Calu3 (cell line): ENCODE measurements around the gene CDK5RAP3. TPM values are rescaled to one million over a fixed set of nuclear protein-coding genes. Genes with fewer than 3 reads are reported as not detected.

Experiments
- BruUV-seq: library from RNA; stranded (reverse); fragments of 400-500 nt; replicated peaks from 2 replicates; lab custom pipeline; 2021; lab: Mats Ljungman, UMichigan
- CTCF ChIA-PET: fragments of 300-600 bp; sonication (Branson Sonifier 250); formaldehyde crosslinking; loops from one replicate; lab custom pipeline; 2022; ENCODE audit warnings: antibody characterized with exemption; lab: Charles Lee
- DNase-seq: peaks from one replicate; pipeline ENCODE4 v3.0.0; 2022
- H3K27ac Mint-ChIP-seq: one replicate; pipeline ENCODE4 v1.8.0; 2022; ENCODE audit warnings: mixed read lengths; ENCODE audit not compliant: unreplicated experiment
- H3K27me3 Mint-ChIP-seq: one replicate; pipeline ENCODE4 v1.8.0; 2022; ENCODE audit warnings: mixed read lengths; ENCODE audit not compliant: unreplicated experiment
- H3K36me3 Mint-ChIP-seq: one replicate; pipeline ENCODE4 v1.8.0; 2022; ENCODE audit warnings: mild to moderate bottlenecking, moderate library complexity, mixed read lengths; ENCODE audit not compliant: insufficient read depth, unreplicated experiment
- H3K4me1 Mint-ChIP-seq: one replicate; pipeline ENCODE4 v1.8.0; 2022; ENCODE audit warnings: mild to moderate bottlenecking, low read depth, mixed read lengths; ENCODE audit not compliant: unreplicated experiment
- H3K4me3 Mint-ChIP-seq: one replicate; pipeline ENCODE4 v1.8.0; 2022; ENCODE audit warnings: mild to moderate bottlenecking, low read depth, moderate library complexity, mixed read lengths; ENCODE audit not compliant: unreplicated experiment
- H3K9me3 Mint-ChIP-seq: one replicate; pipeline ENCODE4 v1.8.0; 2022; ENCODE audit warnings: low read depth, mixed read lengths; ENCODE audit not compliant: unreplicated experiment
- CTCF ChIP-seq: fragments of 200-600 bp; IDR thresholded peaks from one replicate; pipeline ENCODE4 v1.8.0; 2022; ENCODE audit warnings: antibody characterized with exemption; ENCODE audit not compliant: unreplicated experiment
- intact Hi-C: fragments of 100-400 bp; cut with micrococcal nuclease; formaldehyde crosslinking; loops from one replicate; pipeline ENCODE4 v1.10.0; 2022; ENCODE audit not compliant: unreplicated experiment
- total RNA-seq: library from RNA; stranded (reverse); gene quantifications from 2 replicates; pipeline ENCODE4 v1.2.3, GENCODE V29; 2022

The CDK5RAP3 gene
- total RNA-seq, 1 experiment from 2014 or later, result 431 TPM

GRCh38 chr17:47990962-47991731 is 20.2 kb downstream of the CDK5RAP3 start:
- H3K4me1 Mint-ChIP-seq, result peaks cover 12% of the 10 kb centered on the region
- intact Hi-C loops, result no loop called here
- BruUV-seq, result no TSS peak
- H3K9me3 Mint-ChIP-seq, result no peaks in the 10 kb centered on the region
- no peak for TF ChIP-seq CTCF
- no peak overlapping the region for H3K27ac Mint-ChIP-seq
- H3K4me3 Mint-ChIP-seq, result no peak overlapping the region
- CTCF ChIA-PET, result no interaction called here
- peaks cover 13% of the 10 kb centered on the region for H3K36me3 Mint-ChIP-seq
- H3K27me3 Mint-ChIP-seq, result no peaks in the 10 kb centered on the region
- DNase-seq, result no peak

GRCh38 chr17:47992216-47992615 is 21.3 kb downstream of the CDK5RAP3 start:
- no peaks in the 10 kb centered on the region for H3K9me3 Mint-ChIP-seq
- intact Hi-C loops, result no loop called here
- CTCF ChIA-PET, result no interaction called here
- no TSS peak for BruUV-seq
- H3K4me3 Mint-ChIP-seq, result no peak overlapping the region
- TF ChIP-seq CTCF, result no peak
- H3K27me3 Mint-ChIP-seq, result no peaks in the 10 kb centered on the region
- DNase-seq, result no peak
- H3K27ac Mint-ChIP-seq, result no peak overlapping the region
- H3K36me3 Mint-ChIP-seq, result peaks cover 2% of the 10 kb centered on the region
- peaks cover 12% of the 10 kb centered on the region for H3K4me1 Mint-ChIP-seq

- TF ChIP-seq CTCF, result no peak
- H3K9me3 Mint-ChIP-seq, result no peaks in the 10 kb centered on the region
- no TSS peak for BruUV-seq
- H3K27me3 Mint-ChIP-seq, result no peaks in the 10 kb centered on the region
- no peak overlapping the region for H3K27ac Mint-ChIP-seq
- intact Hi-C loops, result no loop called here
- peaks cover 12% of the 10 kb centered on the region for H3K4me1 Mint-ChIP-seq
- no peak overlapping the region for H3K4me3 Mint-ChIP-seq
- DNase-seq, result no peak
- H3K36me3 Mint-ChIP-seq, result no peaks in the 10 kb centered on the region
- CTCF ChIA-PET, result interaction anchor here (0.6 kb wide), 1 partner anchor 61 kb away, joined by 4 read pairs; no protein-coding TSS in a partner anchor
Observed at GRCh38 chr17:47993031-47993564, 22.2 kb downstream of the CDK5RAP3 start.

- BruUV-seq, result no TSS peak
- no peak for DNase-seq
- no peaks in the 10 kb centered on the region for H3K9me3 Mint-ChIP-seq
- H3K36me3 Mint-ChIP-seq, result no peaks in the 10 kb centered on the region
- no peak for TF ChIP-seq CTCF
- peaks cover 12% of the 10 kb centered on the region for H3K4me1 Mint-ChIP-seq
- H3K27ac Mint-ChIP-seq, result no peak overlapping the region
- H3K27me3 Mint-ChIP-seq, result no peaks in the 10 kb centered on the region
- H3K4me3 Mint-ChIP-seq, result no peak overlapping the region
- intact Hi-C loops, result no loop called here
- CTCF ChIA-PET, result interaction anchor here (0.5 to 1.2 kb wide), 3 partner anchors 23 to 62 kb away, joined by 3 to 4 read pairs (median 3); partner anchors contain the start of genes CDK5RAP3 and PRR15L
Observed at GRCh38 chr17:47993964-47994363, 23.1 kb downstream of the CDK5RAP3 start.
